ENCODE results near the gene TMC7. TPM values are rescaled to one million over a fixed set of nuclear protein-coding genes. Genes with fewer than 3 reads are reported as not detected.

Gene TMC7
- polyA plus RNA-seq, 1 of the 3 experiments (the other 2 are of a cell fraction) = 0.66 TPM

- Histone ChIP-seq H3K36me3 (replicated peaks in 1 of 2; ENCODE audit: control insufficient read depth in 1 of 2, insufficient read depth in 2 of 2, low read length in 1 of 2) (no peaks in the 10 kb centered on the region), H4K20me1 (ENCODE audit: insufficient read depth) (no peaks in the 10 kb centered on the region), H3K9ac (no peak overlapping the region), H3K4me3 (ENCODE audit: low read depth in 2 of 2, low read length in 1 of 2) (no peak overlapping the region), H3K4me1 (ENCODE audit: control insufficient read depth in 1 of 2, insufficient read depth in 2 of 2, low read depth in 1 of 2, low read length in 1 of 2) (no peaks in the 10 kb centered on the region), H3K27ac (ENCODE audit: low read depth in 2 of 2, low read length in 1 of 2) (no peak overlapping the region), H3K27me3 (ENCODE audit: insufficient read depth) (no peaks in the 10 kb centered on the region), H3K4me2 (no peak overlapping the region), H3F3A (replicated peaks; ENCODE audit: insufficient read depth) (no peaks in the 10 kb centered on the region), H3K9me3 (no peaks in the 10 kb centered on the region), H2AFZ (ENCODE audit: low read depth) (no peak overlapping the region), H3K9me2 (no peaks in the 10 kb centered on the region), H3K79me2 (ENCODE audit: insufficient read depth) (no peaks in the 10 kb centered on the region)
- ChIA-PET CTCF (no interaction called here), POLR2A (no interaction called here)
- no peak for TF ChIP-seq USF2 (IDR thresholded peaks at IDR 0.05; ENCODE audit: borderline replicate concordance, low read depth, low read length)
- TF ChIP-seq SIN3A (IDR thresholded peaks at IDR 0.05; ENCODE audit: borderline replicate concordance, low read depth, low read length) = no peak
- TF ChIP-seq EZH2phosphoT487 (IDR thresholded peaks at IDR 0.05; ENCODE audit: borderline replicate concordance, low read depth) = no peak
- TF ChIP-seq YY1 (IDR thresholded peaks at IDR 0.05; ENCODE audit: low read depth) = no peak
- TF ChIP-seq PBX3 (IDR thresholded peaks at IDR 0.05) = no peak
- TF ChIP-seq JUND (IDR thresholded peaks at IDR 0.05) = no peak
- no peak for TF ChIP-seq GATA2 (CRISPR knock-in tag; IDR thresholded peaks at IDR 0.05)
- no peak for TF ChIP-seq REST (IDR thresholded peaks at IDR 0.05; ENCODE audit: low read depth, low read length)
- TF ChIP-seq FOXM1 (IDR thresholded peaks at IDR 0.05; ENCODE audit: low read depth) = no peak
- no peak for TF ChIP-seq CTCF (IDR thresholded peaks at IDR 0.05)
- no peak for TF ChIP-seq FOXJ3 (CRISPR knock-in tag; IDR thresholded peaks at IDR 0.05)
- no peak for TF ChIP-seq NRF1 (IDR thresholded peaks at IDR 0.05; ENCODE audit: low read depth, low read length)
- TF ChIP-seq GABPA (IDR thresholded peaks at IDR 0.05; ENCODE audit: low read depth) = no peak
- TF ChIP-seq MXI1 (IDR thresholded peaks at IDR 0.05; ENCODE audit: low read depth, low read length) = no peak
- no peak for DNase-seq
- WGBS (ENCODE audit: low lambda C conversion rate) = 75% methylated on average over 1 of the region's 1 CpG
Measured at GRCh38 chr16:19033761-19034160, 50.0 kb downstream of the TMC7 start.

Measured in SK-N-SH (cell line).